Middle frontal gyrus (tissue), 1 donor: Measurements from ENCODE around the gene FBXW8.
A peak's percentile ranks its signal among the peaks of the same experiment; 100 is the strongest.

ENCODE experiments used
- DNase-seq: peaks from one replicate; pipeline ENCODE4 v3.0.0-alpha.2; 2015; ENCODE audit warnings: low spot score; ENCODE audit errors: extremely low spot score

FBXW8 gene

GRCh38 chr12:116910645-116911451 lies at the start of gene FBXW8:
Gene FBXW8, plus strand, starts transcription at chr12:116910950. Its CDS starts 88 bp downstream, at chr12:116911038.
- no peak for DNase-seq

- peak; percentile 81 for DNase-seq
Observed at GRCh38 chr12:116861320-116861719, 49.4 kb upstream of the FBXW8 start.

GRCh38 chr12:116862167-116862566 lies 48.6 kb upstream of the FBXW8 start:
- DNase-seq = no peak

DNA sequence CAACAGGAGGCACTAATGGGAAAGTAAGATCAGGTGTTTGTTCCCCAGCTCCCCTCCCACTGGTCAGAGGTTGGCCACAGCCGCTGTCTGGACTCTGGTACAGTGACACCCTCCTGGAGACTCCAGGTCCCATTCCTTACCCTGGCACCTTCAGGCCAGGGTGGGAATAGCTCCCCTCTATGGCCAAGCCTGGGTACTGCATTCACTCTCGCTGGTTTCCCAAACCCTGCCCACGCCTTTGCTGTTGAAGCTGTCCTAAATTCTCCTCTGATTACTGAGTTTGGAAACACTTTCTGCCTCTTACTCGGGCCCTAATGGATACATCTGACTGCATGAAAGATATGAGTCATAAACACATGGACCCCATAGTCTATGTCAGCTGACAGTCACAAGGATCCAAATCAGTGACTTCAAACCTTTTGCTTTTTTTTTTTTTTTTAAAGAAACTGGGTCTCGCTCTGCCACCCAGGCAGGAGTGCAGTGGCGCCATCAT lies 47.4 kb upstream of the FBXW8 start:
- no peak for DNase-seq

DNA sequence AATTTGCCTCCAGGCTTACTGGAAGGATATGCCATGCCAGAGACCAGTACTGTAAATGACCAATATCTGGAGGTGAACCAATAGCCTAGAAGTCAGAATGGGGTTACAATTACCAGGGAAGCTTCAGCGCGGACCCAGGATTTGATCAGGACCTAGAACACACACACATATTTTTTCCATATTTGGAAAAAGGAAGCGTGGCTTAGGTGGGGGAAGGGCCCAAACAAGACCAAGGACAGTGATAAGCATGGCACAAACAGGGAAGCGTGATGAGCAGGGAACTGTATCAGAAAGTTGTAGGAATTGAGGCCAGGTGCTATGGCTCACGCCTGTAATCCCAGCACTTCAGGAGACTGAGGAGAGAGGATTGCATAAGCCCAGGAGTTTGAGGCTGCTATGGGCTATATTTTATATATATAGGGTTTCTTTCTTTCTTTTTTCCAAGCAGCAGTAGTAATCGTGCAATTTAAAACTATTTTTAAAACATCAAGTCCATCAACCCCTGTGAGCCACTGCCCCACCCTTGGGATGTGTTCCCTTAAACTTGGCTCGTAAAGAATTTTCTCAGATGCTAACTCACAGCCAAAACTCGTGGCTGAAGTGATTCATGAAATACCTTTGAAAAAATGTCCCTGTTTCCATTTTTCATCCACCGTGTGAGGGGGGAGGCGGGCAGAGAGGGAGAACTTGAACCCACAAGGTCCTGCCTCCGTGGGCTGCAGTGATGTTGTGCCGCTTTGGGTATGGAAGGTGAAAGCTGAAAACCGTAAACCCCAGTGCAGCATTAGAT lies 46.2 kb upstream of the FBXW8 start:
- DNase-seq = no peak

GRCh38 chr12:116867523-116867922 lies 43.2 kb upstream of the FBXW8 start:
- no peak for DNase-seq

DNA sequence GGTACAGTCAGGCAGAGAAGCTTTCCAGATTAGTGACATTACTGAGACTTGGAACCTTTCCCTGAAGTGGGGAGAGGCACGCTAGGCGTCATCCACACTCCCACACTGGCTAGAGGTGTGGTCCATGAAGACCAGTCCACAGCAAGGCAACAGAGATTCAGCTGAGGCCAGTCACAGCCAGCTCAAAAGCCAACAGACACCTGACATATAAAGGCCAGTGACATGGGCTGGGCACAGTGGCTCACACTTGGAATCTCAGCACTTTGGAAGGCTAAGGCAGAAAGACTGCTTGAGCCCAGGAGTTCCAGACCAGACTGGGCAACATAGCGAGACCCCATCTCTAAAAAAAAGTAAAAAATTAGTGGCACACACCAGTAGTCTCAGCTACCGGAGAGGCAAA lies 40.4 kb upstream of the FBXW8 start:
- no peak for DNase-seq

GRCh38 chr12:116874324-116874995 lies 36.3 kb upstream of the FBXW8 start:
- no peak for DNase-seq

DNA sequence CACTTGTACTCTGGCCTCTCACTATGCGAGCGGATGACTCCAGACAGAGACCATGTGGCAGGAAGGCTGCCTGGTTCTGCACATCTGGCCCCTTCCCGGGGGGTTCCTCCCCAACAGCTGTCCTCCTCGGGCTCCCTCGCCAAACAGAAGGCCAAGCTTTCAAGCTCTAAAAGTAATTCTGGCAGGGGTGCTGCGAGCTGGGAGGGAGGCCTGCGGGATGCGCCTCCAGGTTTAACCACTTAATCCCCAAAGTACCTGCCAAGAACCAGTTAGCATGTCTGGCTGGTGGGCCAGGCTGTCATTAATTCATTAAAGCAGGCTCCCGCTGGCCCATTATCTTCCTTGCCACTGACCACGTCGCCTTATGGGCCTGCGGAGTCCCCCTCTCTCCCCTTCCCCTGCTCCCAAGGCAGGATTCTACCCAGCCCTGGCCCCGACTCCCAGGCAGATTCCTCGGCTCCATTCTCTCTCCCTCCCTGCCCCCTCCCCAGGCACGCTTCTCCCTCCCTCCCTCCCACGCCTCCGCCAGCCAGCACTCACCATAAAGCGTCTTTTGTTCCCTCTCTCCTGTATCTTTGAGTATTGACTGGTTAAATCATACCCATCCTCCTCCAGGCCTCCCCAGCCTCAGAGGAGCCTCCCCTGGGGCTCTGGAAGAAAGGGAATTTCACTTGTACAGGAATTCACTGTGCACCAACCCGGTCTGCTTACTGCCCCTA lies 34.4 kb upstream of the FBXW8 start:
- no peak for DNase-seq

GRCh38 chr12:116878567-116879508 lies 31.9 kb upstream of the FBXW8 start:
- DNase-seq = no peak

DNA sequence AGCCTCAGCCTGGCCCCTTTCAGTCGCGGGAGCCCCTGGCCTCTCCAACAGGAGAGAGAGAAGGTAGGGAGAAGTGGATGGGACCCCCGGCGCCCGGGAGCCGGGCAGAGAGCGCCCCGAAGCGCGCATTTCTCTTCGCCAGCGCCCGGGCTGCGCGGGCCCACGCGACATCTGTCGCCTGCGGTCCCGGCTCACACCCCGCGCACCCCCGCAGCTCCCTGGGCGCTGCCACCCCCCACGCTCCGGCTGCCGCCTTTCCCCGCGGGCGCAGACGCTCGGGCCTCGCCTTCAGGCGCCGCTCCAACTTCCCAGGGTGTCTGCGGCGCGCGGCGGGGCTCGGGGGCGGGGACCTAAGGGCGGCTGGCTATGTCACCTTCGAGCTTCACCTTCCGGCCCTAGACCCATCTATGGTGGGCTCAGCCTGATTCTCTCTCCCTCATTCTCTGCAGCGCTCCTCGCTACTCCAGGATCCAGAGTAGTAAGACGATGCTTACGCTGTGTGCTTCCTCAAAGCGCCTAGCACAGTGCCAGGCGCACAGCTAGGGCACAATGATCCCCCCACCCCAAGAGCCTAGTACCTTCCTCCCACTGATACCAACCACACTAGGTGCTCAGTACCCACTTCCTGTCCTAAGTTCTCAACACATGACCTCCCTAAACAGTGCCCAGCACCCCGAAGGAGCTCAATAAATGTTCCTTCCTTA lies 31.1 kb upstream of the FBXW8 start:
- DNase-seq = no peak

DNA sequence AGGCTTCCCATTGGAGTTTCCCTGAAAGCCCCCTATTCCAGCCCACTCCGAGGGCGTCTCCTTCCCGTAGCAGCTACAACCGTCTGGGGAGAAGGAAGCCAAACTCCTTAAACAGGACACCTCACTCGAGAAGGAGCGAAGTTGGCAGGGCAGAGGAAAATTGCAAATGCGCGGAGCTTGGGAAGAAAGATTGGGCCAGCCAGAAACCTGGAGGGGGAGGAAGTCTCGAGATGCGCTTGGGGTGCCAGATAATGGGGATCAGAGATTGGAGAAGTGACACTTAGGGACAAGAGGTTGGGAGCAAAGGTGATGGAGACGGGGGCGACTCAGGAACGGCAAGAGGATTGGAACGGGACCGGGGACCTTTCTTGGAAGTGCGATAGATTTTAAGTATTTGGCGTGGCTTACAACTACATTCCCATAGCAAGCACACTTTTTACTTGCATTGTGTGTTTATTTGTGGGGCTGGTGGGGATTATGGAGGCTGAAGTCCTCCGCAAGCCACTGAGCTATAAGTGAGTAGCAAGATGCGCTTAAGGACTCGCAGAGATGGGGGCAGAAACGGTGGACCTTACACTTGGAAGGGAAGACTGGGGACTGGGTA lies 30.4 kb upstream of the FBXW8 start:
- no peak for DNase-seq

GRCh38 chr12:116880817-116881324 lies 29.9 kb upstream of the FBXW8 start:
- peak; percentile 18 for DNase-seq

GRCh38 chr12:116881325-116881876 lies 29.3 kb upstream of the FBXW8 start, which contains the start of gene HRK:
Gene HRK, minus strand, starts transcription at chr12:116881441. Its CDS starts 134 bp downstream, at chr12:116881307.
- no peak for DNase-seq

GRCh38 chr12:116881877-116882507 lies 28.8 kb upstream of the FBXW8 start:
- no peak for DNase-seq

- no peak for DNase-seq
Observed at GRCh38 chr12:116882742-116883141, 28.0 kb upstream of the FBXW8 start.

DNA sequence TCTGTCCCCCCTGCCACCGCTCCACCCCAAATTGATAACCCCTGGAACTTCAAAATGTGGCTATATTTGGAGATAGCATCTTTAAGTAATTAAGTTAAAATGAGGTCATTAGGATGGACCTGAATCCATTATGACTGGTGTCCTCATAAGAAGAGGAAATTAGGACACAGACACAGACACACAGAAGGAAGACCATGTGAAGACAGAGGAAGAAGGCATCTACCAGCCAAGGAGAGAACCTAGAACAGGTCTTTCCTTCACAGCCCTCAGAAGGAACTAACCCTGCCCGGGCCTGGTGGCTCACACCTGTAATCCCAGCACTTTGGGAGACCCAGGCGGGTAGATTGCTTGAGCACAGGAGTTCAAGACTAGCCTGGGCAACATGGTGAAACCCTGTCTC lies 25.9 kb upstream of the FBXW8 start:
- DNase-seq = no peak

DNA sequence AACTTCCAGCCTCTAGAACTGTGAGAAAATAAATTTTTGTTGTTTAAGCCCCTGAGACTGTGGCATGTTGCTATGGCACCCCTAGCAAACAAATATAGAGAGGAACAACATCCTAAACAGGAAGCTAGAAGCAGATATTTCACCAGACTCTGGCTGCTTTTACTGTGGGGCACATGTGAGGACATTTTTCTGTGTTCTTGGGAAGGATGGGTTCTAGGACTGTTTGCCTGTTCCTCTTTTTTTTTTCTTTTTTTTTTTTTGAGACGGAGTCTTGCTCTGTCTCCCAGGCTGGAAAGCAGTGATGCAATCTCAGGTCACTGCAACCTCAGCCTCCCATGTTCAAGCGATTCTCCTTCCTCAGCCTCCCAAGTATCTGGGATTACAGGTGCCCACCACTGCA lies 25.3 kb upstream of the FBXW8 start:
- DNase-seq = no peak
